WTC11 (cell line): ENCODE results near the gene SLC10A3. TPM values are rescaled to one million over a fixed set of nuclear protein-coding genes. Genes with fewer than 3 reads are reported as not detected.

Experiments used
- ATAC-seq: fragments of 200-7000 bp; cut with Tn5 transposase; 2 replicates; pipeline ENCODE4 v1.10.0; 2021; ENCODE audit warnings: mild to moderate bottlenecking, moderate library complexity
- CTCF ChIA-PET: fragments of 300-600 bp; sonication (Branson Sonifier 250); formaldehyde crosslinking; loops from one replicate; lab custom pipeline; 2021; ENCODE audit warnings: antibody characterized with exemption; lab: Charles Lee
- POLR2A ChIA-PET: fragments of 350-600 bp; sonication (Branson Sonifier 250); formaldehyde crosslinking; loops from one replicate; lab custom pipeline; 2021; ENCODE audit warnings: antibody characterized with exemption; lab: Charles Lee
- DNase-seq: peaks from one replicate; pipeline ENCODE4 v3.0.0; 2021; ENCODE audit warnings: low spot score
- H3K27ac Mint-ChIP-seq: 2 replicates; pipeline ENCODE4 v1.8.0; 2021; ENCODE audit warnings: mixed read lengths
- H3K27me3 Mint-ChIP-seq: 2 replicates; pipeline ENCODE4 v1.8.0; 2021; ENCODE audit warnings: low read depth, mild to moderate bottlenecking, moderate library complexity, mixed read lengths
- H3K36me3 Mint-ChIP-seq: 2 replicates; pipeline ENCODE4 v1.8.0; 2021; ENCODE audit warnings: mixed read lengths
- H3K4me1 Mint-ChIP-seq: 2 replicates; pipeline ENCODE4 v1.8.0; 2022; ENCODE audit warnings: mixed read lengths
- H3K4me3 Mint-ChIP-seq: 2 replicates; pipeline ENCODE4 v1.8.0; 2021; ENCODE audit warnings: mild to moderate bottlenecking, moderate library complexity, mixed read lengths
- H3K9me3 Mint-ChIP-seq: 2 replicates; pipeline ENCODE4 v1.8.0; 2021; ENCODE audit warnings: mixed read lengths
- CREB1 ChIP-seq: sonication (generic); formaldehyde crosslinking; IDR thresholded peaks from 2 replicates; pipeline ENCODE4 v1.8.0; 2023; ENCODE audit warnings: mild to moderate bottlenecking, missing genetic modification reagents
- CTCF ChIP-seq: fragments of 200-600 bp; IDR thresholded peaks from 2 replicates; pipeline ENCODE4 v1.8.0; 2022; ENCODE audit warnings: antibody characterized with exemption
- E2F5 ChIP-seq: sonication (generic); formaldehyde crosslinking; IDR thresholded peaks from 2 replicates; pipeline ENCODE4 v1.8.1; 2022; ENCODE audit warnings: mild to moderate bottlenecking, moderate library complexity, missing genetic modification reagents
- ELF4 ChIP-seq: sonication (generic); formaldehyde crosslinking; IDR thresholded peaks from 2 replicates; pipeline ENCODE4 v1.8.1; 2022; ENCODE audit warnings: low read depth, mild to moderate bottlenecking, moderate library complexity, missing genetic modification reagents
- EMX1 ChIP-seq: fragments of 250-450 bp; sonication (Bioruptor Pico); IDR thresholded peaks from 2 replicates; pipeline ENCODE4 v1.8.0; 2021; ENCODE audit warnings: mild to moderate bottlenecking
- FOXP1 ChIP-seq: sonication (generic); formaldehyde crosslinking; IDR thresholded peaks from 2 replicates; pipeline ENCODE4 v1.8.0; 2022; ENCODE audit warnings: missing genetic modification reagents, mild to moderate bottlenecking, moderate library complexity, borderline replicate concordance
- IRF1 ChIP-seq: sonication (generic); formaldehyde crosslinking; IDR thresholded peaks from 2 replicates; pipeline ENCODE4 v1.8.0; 2023; ENCODE audit warnings: missing genetic modification reagents
- MXD4 ChIP-seq: fragments of 250-450 bp; sonication (Bioruptor Pico); IDR thresholded peaks from 2 replicates; pipeline ENCODE4 v1.8.0; 2021; ENCODE audit warnings: mild to moderate bottlenecking, moderate library complexity, borderline replicate concordance
- MYBL2 ChIP-seq: sonication (generic); formaldehyde crosslinking; IDR thresholded peaks from 2 replicates; pipeline ENCODE4 v1.8.1; 2023; ENCODE audit warnings: mild to moderate bottlenecking, moderate library complexity, missing genetic modification reagents
- NFATC4 ChIP-seq: fragments of 250-450 bp; sonication (Bioruptor Pico); IDR thresholded peaks from 2 replicates; pipeline ENCODE4 v1.9.0; 2021; ENCODE audit warnings: mild to moderate bottlenecking
- NR2C2 ChIP-seq: sonication (generic); formaldehyde crosslinking; IDR thresholded peaks from 2 replicates; pipeline ENCODE4 v1.8.0; 2022; ENCODE audit warnings: mild to moderate bottlenecking, missing genetic modification reagents
- RORB ChIP-seq: fragments of 250-450 bp; sonication (Bioruptor Pico); IDR thresholded peaks from 2 replicates; pipeline ENCODE4 v1.9.0; 2021; ENCODE audit warnings: mild to moderate bottlenecking
- SOX15 ChIP-seq: fragments of 250-450 bp; sonication (Bioruptor Pico); IDR thresholded peaks from 2 replicates; pipeline ENCODE4 v1.9.0; 2021; ENCODE audit warnings: mild to moderate bottlenecking
- TEAD1 ChIP-seq: sonication (generic); formaldehyde crosslinking; IDR thresholded peaks from 2 replicates; pipeline ENCODE4 v1.8.0; 2022; ENCODE audit warnings: mild to moderate bottlenecking, missing genetic modification reagents
- TEAD4 ChIP-seq: sonication (generic); formaldehyde crosslinking; IDR thresholded peaks from 2 replicates; pipeline ENCODE4 v1.8.0; 2022; ENCODE audit warnings: mild to moderate bottlenecking, missing genetic modification reagents
- USF2 ChIP-seq: sonication (generic); formaldehyde crosslinking; IDR thresholded peaks from 2 replicates; pipeline ENCODE4 v1.8.1; 2023; ENCODE audit warnings: mild to moderate bottlenecking, missing genetic modification reagents, moderate library complexity
- ZNF121 ChIP-seq: sonication (generic); formaldehyde crosslinking; IDR thresholded peaks from 2 replicates; pipeline ENCODE4 v1.8.0; 2023; ENCODE audit warnings: missing genetic modification reagents
- ZNF263 ChIP-seq: sonication (generic); formaldehyde crosslinking; IDR thresholded peaks from 2 replicates; pipeline ENCODE4 v1.8.1; 2022; ENCODE audit warnings: low read depth, mild to moderate bottlenecking, moderate library complexity, missing genetic modification reagents
- ZNF425 ChIP-seq: fragments of 250-450 bp; sonication (Bioruptor Pico); conservative IDR thresholded peaks from 2 replicates; pipeline ENCODE4 v1.9.0; 2021; ENCODE audit warnings: mild to moderate bottlenecking
- total RNA-seq: library from RNA; stranded (reverse); gene quantifications from 3 replicates; pipeline ENCODE4 v1.2.3, GENCODE V29; 2021
- TF ChIP-seq, protein P1 (sequence below): sonication (generic); formaldehyde crosslinking; IDR thresholded peaks from 2 replicates; pipeline ENCODE4 v1.8.1; 2022; ENCODE audit warnings: low read depth, missing genetic modification reagents, borderline replicate concordance
- TF ChIP-seq, protein P2 (sequence below): fragments of 250-450 bp; sonication (Bioruptor Pico); IDR thresholded peaks from 2 replicates; pipeline ENCODE4 v1.9.0; 2021; ENCODE audit warnings: moderate library complexity, mild to moderate bottlenecking, inconsistent platforms, borderline replicate concordance
- TF ChIP-seq, protein P3 (sequence below): fragments of 250-450 bp; sonication (Bioruptor Pico); IDR thresholded peaks from 2 replicates; pipeline ENCODE4 v1.9.0; 2021; ENCODE audit warnings: mild to moderate bottlenecking

SLC10A3 gene
- total RNA-seq, 1 experiment from 2014 or later = 9.8 TPM

GRCh38 chrX:154486052-154486395 lies 4.4 kb downstream of the SLC10A3 start (continued):
- TF ChIP-seq, protein P1, sequence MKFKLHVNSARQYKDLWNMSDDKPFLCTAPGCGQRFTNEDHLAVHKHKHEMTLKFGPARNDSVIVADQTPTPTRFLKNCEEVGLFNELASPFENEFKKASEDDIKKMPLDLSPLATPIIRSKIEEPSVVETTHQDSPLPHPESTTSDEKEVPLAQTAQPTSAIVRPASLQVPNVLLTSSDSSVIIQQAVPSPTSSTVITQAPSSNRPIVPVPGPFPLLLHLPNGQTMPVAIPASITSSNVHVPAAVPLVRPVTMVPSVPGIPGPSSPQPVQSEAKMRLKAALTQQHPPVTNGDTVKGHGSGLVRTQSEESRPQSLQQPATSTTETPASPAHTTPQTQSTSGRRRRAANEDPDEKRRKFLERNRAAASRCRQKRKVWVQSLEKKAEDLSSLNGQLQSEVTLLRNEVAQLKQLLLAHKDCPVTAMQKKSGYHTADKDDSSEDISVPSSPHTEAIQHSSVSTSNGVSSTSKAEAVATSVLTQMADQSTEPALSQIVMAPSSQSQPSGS (CRISPR knock-in tag) = no peak
- TF ChIP-seq MYBL2 (no peak), E2F5 (CRISPR knock-in tag) (no peak), IRF1 (CRISPR knock-in tag) (no peak), ELF4 (CRISPR knock-in tag) (no peak), SOX15 (CRISPR knock-in tag) (no peak), USF2 (CRISPR knock-in tag) (no peak), FOXP1 (CRISPR knock-in tag) (no peak), ZNF425 (CRISPR knock-in tag) (no peak), ZNF121 (CRISPR knock-in tag) (no peak), CREB1 (CRISPR knock-in tag) (no peak), RORB (no peak)

DNA sequence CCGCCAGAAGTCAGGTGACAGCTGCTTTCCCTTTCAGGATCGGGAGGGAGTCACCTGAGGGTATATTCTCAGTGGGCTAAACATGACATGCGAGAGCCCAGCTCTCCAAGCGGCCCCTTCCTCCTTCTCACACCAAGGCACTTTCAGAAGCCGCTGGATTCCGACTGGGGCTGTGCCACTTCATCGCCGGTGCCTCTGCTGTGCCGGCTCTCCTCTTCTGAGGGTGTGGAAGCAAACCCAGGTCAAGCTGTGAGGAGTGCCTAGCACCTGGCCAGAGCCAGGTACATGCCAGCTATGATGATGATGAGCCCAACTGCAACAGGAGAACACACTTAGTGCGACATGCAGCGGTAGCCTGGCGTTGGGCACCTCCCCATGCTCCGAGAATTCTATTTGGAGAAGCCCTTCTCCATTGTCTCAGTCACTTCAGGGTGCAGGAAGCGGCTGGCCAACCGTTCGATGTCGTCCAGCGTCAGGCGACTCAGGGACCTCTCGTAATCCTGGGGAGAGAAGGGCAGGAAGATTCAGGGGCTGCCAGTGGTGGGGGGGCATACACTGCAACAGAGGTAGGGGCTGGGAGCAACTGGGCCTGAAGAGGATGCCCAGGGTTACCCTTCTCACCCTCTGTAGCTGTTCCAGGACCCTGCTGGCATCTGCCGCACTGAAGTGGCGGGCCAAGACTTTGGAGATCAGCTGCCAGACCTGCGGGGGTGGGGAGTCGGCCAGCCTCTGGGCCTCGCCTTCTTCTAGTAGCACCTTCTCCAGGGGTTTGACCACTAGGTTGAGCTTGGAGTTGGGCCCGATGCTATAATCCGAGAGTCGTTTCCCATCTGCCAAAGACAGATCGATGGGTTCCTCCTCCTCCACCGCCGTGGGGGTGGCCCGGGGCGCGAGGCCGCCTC lies 5.0 kb downstream of the SLC10A3 start:
- no peak for DNase-seq
- no peaks in the 10 kb centered on the region; the same call in 1 of the 2 replicates for H3K36me3 Mint-ChIP-seq
- no peak for ATAC-seq
- H3K27me3 Mint-ChIP-seq = no peaks in the 10 kb centered on the region
- H3K27ac Mint-ChIP-seq = no peak overlapping the region
- CTCF ChIA-PET = no interaction called here
- H3K4me1 Mint-ChIP-seq = peaks cover 4% of the 10 kb centered on the region; the same call in 1 of the 2 replicates
- TF ChIP-seq, protein P2, sequence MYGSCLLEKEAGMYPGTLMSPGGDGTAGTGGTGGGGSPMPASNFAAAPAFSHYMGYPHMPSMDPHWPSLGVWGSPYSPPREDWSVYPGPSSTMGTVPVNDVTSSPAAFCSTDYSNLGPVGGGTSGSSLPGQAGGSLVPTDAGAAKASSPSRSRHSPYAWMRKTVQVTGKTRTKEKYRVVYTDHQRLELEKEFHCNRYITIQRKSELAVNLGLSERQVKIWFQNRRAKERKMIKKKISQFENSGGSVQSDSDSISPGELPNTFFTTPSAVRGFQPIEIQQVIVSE (CRISPR knock-in tag) = no peak
- no peaks in the 10 kb centered on the region for H3K9me3 Mint-ChIP-seq
- POLR2A ChIA-PET = interaction anchor here (2.4 kb wide), 1 partner anchor 32 kb away, joined by 8 read pairs; no protein-coding TSS in a partner anchor
- H3K4me3 Mint-ChIP-seq = peak overlapping the region; percentile 62

DNA sequence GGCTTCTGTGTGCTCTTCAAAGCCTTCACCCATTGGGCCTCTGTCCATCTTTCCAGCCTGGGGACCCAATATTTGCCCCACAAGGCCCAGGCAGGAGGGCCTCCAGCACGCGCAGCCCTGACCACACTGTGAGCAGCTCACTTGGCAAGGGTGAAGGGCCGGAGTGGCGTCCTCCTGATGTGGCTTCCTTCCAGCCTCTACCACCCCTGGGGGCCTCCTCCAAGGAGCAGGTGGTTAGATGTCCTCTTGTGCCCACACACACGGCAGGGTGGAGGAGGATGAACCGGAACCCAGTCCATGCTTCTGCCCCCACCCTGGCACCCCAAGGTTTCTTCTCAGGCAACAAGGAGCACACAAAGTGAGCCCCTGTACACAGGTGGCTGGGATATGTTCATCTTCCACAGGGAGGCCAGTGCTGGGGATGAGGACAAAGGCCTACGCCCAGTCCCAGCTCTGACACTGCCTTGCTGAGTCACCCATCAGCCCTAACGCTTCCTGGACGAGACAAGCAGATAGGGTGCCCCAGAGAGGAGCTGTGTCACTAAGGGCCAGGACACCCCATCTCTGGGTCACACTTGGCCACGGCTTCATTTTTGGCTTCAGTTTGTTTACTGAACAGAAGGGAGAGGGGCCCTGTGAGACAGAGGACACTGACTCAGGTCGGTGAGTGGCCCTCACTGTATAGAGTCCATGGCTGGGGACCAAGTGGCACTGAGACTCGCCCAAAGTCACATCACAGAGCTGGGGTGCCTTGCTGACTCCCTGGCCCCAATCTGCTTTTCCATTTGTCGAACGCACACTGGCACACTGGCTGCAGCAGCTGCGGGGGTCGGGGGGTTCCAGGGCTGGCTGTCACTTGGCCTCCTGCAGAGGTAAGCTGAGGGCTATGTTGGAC lies 5.9 kb downstream of the SLC10A3 start:
- H3K27me3 Mint-ChIP-seq = no peaks in the 10 kb centered on the region
- DNase-seq (no peak), ATAC-seq (no peak)
- peaks cover under 1% of the 10 kb centered on the region for H3K4me1 Mint-ChIP-seq
- H3K4me3 Mint-ChIP-seq = no peak overlapping the region
- H3K27ac Mint-ChIP-seq = no peak overlapping the region
- CTCF ChIA-PET = no interaction called here
- TF ChIP-seq, protein P3, sequence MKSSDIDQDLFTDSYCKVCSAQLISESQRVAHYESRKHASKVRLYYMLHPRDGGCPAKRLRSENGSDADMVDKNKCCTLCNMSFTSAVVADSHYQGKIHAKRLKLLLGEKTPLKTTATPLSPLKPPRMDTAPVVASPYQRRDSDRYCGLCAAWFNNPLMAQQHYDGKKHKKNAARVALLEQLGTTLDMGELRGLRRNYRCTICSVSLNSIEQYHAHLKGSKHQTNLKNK (CRISPR knock-in tag) = no peak
- TF ChIP-seq TEAD4 (CRISPR knock-in tag) = no peak
- TF ChIP-seq CTCF = no peak
- no peak for TF ChIP-seq ZNF263 (CRISPR knock-in tag)
- no peak for TF ChIP-seq SOX15 (CRISPR knock-in tag)
- no peak for TF ChIP-seq TEAD1 (CRISPR knock-in tag)
- TF ChIP-seq EMX1 (CRISPR knock-in tag) = no peak
- TF ChIP-seq NR2C2 (CRISPR knock-in tag) = no peak
- no peak for TF ChIP-seq CREB1 (CRISPR knock-in tag)
- TF ChIP-seq NFATC4 (CRISPR knock-in tag) = no peak
- no peak for TF ChIP-seq MXD4 (CRISPR knock-in tag)
- TF ChIP-seq FOXP1 (CRISPR knock-in tag) = no peak
- H3K9me3 Mint-ChIP-seq = no peaks in the 10 kb centered on the region
- POLR2A ChIA-PET = no interaction called here
- H3K36me3 Mint-ChIP-seq = no peaks in the 10 kb centered on the region; the same call in 1 of the 2 replicates
